Gastrocnemius medialis (tissue), 4 donors: ENCODE measurements around the gene TSPAN9.

Experiments
- CTCF ChIP-seq, 5 experiments: fragments of 450-650 bp in 3 of 5; fragments of 200-600 bp in 2 of 5; sonication (generic) in 2 of 5; IDR thresholded peaks in 4 of 5; conservative IDR thresholded peaks in 1 of 5; 1 replicate in 4 of 5; 2 replicates in 1 of 5; pipeline ENCODE4 v1.5.1; 2016 to 2019; ENCODE audit warnings: antibody characterized with exemption in 5 of 5, mild to moderate bottlenecking in 3 of 5, moderate library complexity in 3 of 5
- POLR2A ChIP-seq, 2 donors: fragments of 450-650 bp; IDR thresholded peaks; one replicate each; pipeline ENCODE4 v1.6.1; 2017; ENCODE audit warnings: antibody characterized with exemption in 2 of 2, mild to moderate bottlenecking in 2 of 2, moderate library complexity in 2 of 2

GRCh38 chr12:3189282-3189681, 112.1 kb downstream of the TSPAN9 start:
- TF ChIP-seq CTCF (IDR thresholded peaks at IDR 0.05 in 4 of 5, conservative IDR thresholded peaks at IDR 0.05 in 1 of 5) (no peak), POLR2A (IDR thresholded peaks at IDR 0.05) (no peak)
